ENCODE measurements around the gene SLC22A16. TPM values are rescaled to one million over a fixed set of nuclear protein-coding genes. Genes with fewer than 3 reads are reported as not detected.

Gene SLC22A16
- total RNA-seq, 1 experiment from 2014 or later, result not detected

DNA sequence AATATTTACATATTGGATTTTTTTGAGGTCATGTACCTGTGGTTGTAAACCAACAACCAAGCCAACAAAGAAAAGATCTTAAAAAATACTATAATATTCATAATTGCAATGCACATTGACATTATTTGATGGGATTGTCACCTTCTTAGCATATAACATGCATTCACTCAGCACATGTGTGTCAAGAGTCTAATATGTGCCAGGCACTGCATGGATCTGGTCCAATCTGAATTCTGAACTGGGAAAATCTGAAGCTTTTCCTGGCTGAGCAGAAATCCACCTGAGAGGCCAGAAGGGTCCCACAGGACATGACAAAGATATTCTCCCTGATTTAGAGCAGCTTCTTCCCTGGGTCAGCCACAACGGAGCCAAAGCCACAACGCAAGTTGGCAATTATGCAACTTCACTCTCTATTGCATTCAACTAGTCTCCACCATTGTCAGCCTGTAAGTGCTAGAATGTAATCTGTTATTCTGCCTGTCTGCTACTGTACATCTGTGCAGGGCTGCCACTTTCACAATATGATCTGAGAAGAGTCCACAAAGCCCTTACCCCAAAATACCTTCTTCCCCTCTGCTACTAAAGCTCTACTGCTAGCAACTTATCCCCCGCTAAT lies 44.0 kb downstream of the SLC22A16 start:
- CTCF ChIA-PET, result no interaction called here
- Histone ChIP-seq H3K9me2 (ENCODE audit: insufficient read depth) (no peaks in the 10 kb centered on the region), H3K4me1 (ENCODE audit: control insufficient read depth in 1 of 2, insufficient read depth in 2 of 2, low read length in 2 of 2) (no peaks in the 10 kb centered on the region), H3K36me3 (ENCODE audit: control insufficient read depth in 1 of 2, insufficient read depth in 2 of 2, low read length in 2 of 2) (no peaks in the 10 kb centered on the region), H3K9ac (ENCODE audit: low read length) (no peak overlapping the region), H3K27ac (ENCODE audit: low read depth, low read length) (no peak overlapping the region), H3K4me2 (ENCODE audit: low read length) (no peak overlapping the region), H3K4me3 (replicated peaks in 1 of 2; ENCODE audit: low read depth in 1 of 2, low read length in 2 of 2) (no peak overlapping the region), H3K27me3 (ENCODE audit: insufficient read depth, low read length) (peaks cover 1% of the 10 kb centered on the region; the same call in 1 of the 2 replicates), H2AFZ (ENCODE audit: low read depth, low read length, poor library complexity, severe bottlenecking) (no peak overlapping the region), H3K9me3 (ENCODE audit: control insufficient read depth in 1 of 2, insufficient read depth in 1 of 2, low read depth in 1 of 2, low read length in 2 of 2) (no peaks in the 10 kb centered on the region), H4K20me1 (ENCODE audit: insufficient read depth) (no peaks in the 10 kb centered on the region), H3K79me2 (ENCODE audit: insufficient read depth, low read length) (no peaks in the 10 kb centered on the region)
- ATAC-seq (no peak), DNase-seq (ENCODE audit: low read depth, low spot score) (no peak)
- TF ChIP-seq FOSL1 (IDR thresholded peaks at IDR 0.05; ENCODE audit: low read depth), result no peak
- TF ChIP-seq ZNF274 (IDR thresholded peaks at IDR 0.05; ENCODE audit: low read depth, low read length), result no peak
- no peak for TF ChIP-seq SRF (IDR thresholded peaks at IDR 0.05; ENCODE audit: low read depth)
- TF ChIP-seq ELF1 (IDR thresholded peaks at IDR 0.05; ENCODE audit: borderline replicate concordance, low read depth), result no peak
- TF ChIP-seq RAD21 (IDR thresholded peaks at IDR 0.05; ENCODE audit: low read depth), result no peak
- TF ChIP-seq POLR2AphosphoS5 (IDR thresholded peaks at IDR 0.05; ENCODE audit: low read depth, low read length), result no peak
- no peak for TF ChIP-seq CEBPB (IDR thresholded peaks at IDR 0.05; ENCODE audit: low read depth)
- TF ChIP-seq SP1 (IDR thresholded peaks at IDR 0.05; ENCODE audit: low read depth), result no peak
- TF ChIP-seq CBX3 (IDR thresholded peaks at IDR 0.05; ENCODE audit: low read depth), result no peak
- TF ChIP-seq, protein P1, sequence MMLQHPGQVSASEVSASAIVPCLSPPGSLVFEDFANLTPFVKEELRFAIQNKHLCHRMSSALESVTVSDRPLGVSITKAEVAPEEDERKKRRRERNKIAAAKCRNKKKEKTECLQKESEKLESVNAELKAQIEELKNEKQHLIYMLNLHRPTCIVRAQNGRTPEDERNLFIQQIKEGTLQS (IDR thresholded peaks at IDR 0.05), result no peak
- TF ChIP-seq, protein P2, sequence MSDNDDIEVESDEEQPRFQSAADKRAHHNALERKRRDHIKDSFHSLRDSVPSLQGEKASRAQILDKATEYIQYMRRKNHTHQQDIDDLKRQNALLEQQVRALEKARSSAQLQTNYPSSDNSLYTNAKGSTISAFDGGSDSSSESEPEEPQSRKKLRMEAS (IDR thresholded peaks at IDR 0.05), result no peak
- no peak for TF ChIP-seq SIN3A (IDR thresholded peaks at IDR 0.05; ENCODE audit: low read depth)
- TF ChIP-seq, protein P3, sequence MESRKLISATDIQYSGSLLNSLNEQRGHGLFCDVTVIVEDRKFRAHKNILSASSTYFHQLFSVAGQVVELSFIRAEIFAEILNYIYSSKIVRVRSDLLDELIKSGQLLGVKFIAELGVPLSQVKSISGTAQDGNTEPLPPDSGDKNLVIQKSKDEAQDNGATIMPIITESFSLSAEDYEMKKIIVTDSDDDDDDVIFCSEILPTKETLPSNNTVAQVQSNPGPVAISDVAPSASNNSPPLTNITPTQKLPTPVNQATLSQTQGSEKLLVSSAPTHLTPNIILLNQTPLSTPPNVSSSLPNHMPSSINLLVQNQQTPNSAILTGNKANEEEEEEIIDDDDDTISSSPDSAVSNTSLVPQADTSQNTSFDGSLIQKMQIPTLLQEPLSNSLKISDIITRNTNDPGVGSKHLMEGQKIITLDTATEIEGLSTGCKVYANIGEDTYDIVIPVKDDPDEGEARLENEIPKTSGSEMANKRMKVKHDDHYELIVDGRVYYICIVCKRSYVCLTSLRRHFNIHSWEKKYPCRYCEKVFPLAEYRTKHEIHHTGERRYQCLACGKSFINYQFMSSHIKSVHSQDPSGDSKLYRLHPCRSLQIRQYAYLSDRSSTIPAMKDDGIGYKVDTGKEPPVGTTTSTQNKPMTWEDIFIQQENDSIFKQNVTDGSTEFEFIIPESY (IDR thresholded peaks at IDR 0.05; ENCODE audit: extremely low read depth, insufficient replicate concordance, low read length), result no peak
- no peak for TF ChIP-seq YY1 (IDR thresholded peaks at IDR 0.05; ENCODE audit: extremely low read depth, insufficient replicate concordance, low read depth, low read length)
- TF ChIP-seq EZH2phosphoT487 (IDR thresholded peaks at IDR 0.05; ENCODE audit: borderline replicate concordance), result no peak
- no peak for TF ChIP-seq EGR1 (IDR thresholded peaks at IDR 0.05; ENCODE audit: low read depth)
- no peak for TF ChIP-seq JUND (IDR thresholded peaks at IDR 0.05)
- TF ChIP-seq TCF7L2 (IDR thresholded peaks at IDR 0.05; ENCODE audit: borderline replicate concordance, extremely low read depth, insufficient read depth, insufficient read length), result no peak
- no peak for TF ChIP-seq EZH2 (IDR thresholded peaks at IDR 0.05)
- intact Hi-C loops (cut with micrococcal nuclease), result no loop called here
- POLR2A ChIA-PET, result no interaction called here
- BruUV-seq (replicated peaks), result no TSS peak
- RAD21 ChIA-PET (ENCODE audit: low non-redundant PET in 1 of 2, low total read pairs in 2 of 2, uncharacterized antibody in 2 of 2, unreplicated experiment in 2 of 2), result no interaction called here

Measured in HCT116 (cell line).